ENCODE data around the gene DBNDD2.

The DBNDD2 gene, protein sequence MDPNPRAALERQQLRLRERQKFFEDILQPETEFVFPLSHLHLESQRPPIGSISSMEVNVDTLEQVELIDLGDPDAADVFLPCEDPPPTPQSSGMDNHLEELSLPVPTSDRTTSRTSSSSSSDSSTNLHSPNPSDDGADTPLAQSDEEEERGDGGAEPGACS

DNA sequence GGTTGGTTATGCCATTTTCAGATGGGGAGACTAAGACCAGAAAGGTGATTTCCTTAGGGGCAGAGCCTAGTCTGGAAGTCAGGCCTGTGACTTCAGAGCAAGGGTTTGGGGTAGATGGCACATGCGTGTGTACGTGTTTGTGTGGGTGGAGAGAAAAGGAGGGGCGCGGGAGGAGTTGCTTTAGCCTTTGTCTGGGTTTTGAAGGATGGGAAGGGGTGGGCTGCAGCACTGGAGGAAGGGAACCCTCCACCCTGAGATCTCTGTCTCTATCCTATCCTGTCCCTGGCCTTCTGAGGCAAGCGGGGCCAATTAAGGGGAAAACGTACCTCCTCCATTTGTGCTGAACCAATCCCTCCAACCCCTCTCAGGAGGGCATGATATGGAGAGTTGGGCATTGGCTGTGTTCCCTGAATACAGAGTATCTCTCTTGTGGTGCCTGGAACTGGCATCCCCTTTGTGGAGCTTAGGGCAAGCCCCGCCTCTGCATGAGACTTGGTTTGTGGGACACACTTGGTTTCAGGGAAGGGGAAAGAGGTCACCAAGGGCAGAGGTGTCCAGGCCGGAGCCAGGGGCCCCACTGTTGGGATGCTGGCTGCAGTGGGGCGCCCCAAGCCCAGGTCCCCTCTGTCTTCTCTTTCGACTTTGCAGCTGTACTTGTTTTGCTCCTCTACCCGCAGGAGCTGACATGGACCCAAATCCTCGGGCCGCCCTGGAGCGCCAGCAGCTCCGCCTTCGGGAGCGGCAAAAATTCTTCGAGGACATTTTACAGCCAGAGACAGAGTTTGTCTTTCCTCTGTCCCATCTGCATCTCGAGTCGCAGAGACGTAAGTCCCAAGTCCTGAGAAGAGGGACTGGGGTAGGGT, at the start of gene DBNDD2:
Gene DBNDD2 (plus strand): TSS at position 507 of the 863 bp plus-strand sequence. CDS start 179 bp downstream, at position 686.
- peak; percentile 9 for DNase-seq

DNA sequence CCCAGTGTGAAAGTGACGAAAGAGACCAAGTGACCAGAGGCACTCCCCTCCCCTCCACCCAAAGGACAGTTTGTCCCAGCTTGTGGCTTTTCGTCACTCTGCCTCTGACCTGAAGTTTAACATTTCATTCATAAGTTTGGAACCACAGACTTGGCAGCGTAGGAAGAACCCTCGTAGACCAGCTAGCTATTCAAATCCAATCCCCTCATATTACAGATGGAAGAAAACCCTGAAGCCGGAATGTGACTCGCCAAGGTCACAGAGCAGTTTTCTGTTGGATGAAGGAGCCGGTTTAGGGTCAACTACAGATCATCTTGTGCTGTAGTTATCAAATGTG, 49.1 kb upstream of the DBNDD2 start:
- no peak for DNase-seq

DNA sequence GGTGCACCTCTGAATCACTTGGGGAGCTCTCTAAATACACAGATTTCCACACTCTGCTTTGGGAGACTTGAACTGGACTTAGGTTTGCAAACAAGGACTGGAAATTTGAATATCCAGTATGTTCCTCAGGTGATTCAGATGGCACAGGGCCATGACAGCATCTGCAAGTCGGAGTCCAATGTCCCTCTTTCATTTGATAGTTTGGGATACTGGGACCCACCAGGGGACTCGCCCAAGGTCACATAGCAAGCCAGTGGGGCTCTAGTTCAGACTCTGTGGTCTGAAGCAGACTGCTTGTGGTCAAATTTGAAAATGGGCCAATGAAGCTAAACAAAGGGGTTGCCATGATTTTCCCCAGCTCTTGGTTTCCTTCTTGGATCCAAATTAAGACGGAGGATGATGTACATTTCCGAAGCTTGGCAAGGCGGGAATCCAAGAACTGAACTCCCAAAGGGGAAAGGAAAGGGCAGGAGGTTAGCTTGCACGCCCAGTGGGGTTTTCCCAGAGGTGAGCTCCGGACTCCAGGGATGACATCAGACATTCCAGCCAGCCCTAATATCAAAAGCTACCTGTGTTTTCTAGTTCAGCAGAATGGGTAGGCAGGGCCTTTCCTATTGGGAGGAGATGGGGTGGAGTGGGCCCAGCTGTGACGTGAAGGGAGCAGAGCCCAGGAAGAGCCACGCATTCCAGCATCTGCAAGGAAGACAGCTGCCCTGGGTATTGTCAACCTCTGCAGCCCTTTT, 48.5 kb upstream of the DBNDD2 start:
- no peak for DNase-seq

DNA sequence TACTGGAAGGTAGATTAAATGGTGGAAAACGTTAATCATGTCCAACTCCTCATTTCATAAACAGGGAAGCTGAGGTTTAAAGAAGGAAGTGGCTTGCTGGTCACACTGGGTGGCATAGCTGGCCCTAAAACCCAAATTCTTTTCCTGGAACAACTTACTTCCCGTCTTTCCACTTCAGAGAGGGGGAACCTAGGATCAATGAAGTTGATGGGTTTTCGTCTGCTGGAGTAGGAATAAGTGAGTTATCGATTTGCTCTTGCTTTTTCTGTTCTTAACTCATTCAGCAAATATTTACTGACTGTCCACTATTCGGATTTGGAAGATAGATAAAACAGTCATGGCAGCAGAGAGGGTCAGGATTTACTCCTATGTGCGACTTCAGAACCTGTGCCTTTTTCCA, 46.3 kb upstream of the DBNDD2 start:
- no peak for DNase-seq

DNA sequence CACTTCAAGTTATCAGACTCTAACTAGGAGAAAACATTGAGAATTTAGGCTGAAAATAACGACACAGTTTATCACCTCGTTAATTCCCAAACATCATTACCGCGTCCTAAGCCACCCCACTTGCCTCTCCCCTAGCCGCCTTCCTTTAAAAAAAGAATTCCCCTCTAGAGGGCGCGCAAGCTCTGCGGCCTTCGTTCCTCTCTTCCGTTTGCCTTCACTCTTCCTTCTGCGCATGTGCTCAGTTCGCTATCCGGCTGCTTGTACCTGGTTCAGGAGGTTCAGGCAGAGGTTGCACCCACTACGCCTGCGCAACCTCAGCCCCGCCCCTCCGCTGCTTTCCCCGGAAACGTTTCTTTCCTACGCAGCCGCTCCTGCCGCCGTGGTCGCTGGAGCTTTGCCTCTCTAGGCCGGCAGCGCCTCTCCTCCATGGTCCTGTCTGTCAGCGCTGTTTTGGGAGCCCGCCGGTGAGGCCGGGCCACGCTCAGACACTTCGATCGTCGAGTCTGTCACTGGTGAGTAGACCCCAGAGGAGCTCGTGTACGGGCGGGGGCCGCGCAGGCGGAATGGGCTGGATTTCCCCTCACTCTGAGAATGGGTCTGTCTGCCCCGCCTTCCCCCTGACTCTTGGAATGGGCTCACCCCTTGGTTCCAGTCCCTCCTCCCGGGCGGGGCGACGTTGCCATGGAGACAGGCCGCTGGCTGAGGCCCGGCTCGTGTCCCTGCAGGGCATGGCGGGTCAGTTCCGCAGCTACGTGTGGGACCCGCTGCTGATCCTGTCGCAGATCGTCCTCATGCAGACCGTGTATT, 45.1 kb upstream of the DBNDD2 start, which contains the start of gene SYS1:
Gene SYS1 (plus strand): TSS at position 353 of the 807 bp plus-strand sequence. CDS start 376 bp downstream, at position 729.
- peak; percentile 99 for DNase-seq

DNA sequence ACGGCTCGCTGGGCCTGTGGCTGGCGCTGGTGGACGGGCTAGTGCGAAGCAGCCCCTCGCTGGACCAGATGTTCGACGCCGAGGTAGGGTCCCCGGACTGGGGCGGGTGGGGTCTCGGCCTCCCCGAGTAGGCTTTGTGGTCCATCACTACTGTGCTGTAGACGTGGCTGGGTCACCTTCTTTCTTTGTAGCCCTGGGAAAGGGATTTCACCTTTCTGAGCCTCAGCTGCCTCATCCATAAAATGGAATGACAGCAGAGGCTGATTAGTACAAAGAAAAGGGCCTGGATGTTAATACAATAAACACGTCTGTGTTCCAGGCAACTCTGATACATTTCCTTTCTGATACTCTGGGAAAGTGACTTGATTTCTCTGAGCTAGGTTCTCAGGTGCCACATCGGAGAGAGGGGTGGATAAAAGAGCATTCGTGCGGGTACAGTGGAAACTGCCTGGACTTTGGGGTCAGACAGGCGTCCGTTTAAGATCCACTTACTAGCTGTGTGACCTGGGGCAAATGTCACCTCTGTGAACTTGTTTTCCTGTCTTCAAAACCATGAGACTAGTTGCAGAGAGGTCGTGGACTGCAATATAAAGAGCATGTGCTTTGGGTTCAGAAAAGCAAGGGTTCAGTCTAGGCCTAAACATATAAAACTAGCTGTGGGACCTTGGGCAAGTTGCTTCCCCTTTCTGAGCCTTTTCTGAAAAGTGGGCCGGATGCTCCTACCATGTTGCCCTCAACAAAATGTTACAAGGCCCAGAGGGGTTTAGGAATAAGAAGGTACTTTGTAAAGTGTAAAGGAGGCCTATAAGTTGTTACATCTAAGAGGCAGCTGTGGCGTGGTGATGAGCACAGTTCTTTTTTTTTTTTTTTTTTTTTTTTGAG, 44.2 kb upstream of the DBNDD2 start:
- no peak for DNase-seq

DNA sequence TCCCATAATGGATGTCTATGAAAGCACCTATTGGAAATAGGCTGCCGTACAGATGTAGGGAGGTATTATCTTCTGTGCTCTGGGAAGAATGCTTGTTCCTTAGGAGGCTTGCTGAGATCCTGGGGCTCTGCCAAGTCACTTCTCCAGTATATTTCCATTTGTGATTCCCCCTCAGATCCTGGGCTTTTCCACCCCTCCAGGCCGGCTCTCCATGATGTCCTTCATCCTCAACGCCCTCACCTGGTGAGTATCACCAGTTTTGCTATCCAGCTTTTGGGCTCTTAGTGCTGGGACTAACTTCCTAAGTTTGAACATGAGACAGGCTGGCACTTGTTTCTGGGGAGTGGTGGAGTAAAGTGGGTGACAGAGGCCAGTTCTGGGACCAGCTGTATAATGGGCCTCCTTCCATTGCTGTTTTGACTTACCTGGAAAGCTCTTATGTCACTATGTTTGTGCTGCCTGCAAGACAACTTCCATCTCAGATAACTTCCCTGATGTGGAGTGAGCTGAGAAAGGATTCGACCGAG, 42.6 kb upstream of the DBNDD2 start:
- DNase-seq, result no peak

DNA sequence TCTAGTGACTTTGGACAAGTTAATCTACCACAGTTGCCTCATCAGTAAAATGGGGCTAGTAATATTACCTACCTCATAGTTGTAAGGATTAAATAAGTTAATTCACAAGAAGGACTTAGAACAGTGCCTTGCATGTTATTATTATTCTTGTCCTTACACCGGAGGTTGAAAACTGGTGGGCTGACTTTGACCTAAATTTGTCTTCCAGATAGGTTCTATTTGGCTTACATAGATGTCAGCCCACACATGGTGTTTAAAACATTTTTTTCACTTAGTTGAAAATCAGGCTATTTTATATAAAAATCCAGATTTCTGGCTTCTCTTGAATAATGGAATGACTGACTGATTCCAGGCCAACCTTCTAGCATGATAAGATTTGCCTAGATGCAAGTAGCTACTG, 41.9 kb upstream of the DBNDD2 start:
- no peak for DNase-seq

DNA sequence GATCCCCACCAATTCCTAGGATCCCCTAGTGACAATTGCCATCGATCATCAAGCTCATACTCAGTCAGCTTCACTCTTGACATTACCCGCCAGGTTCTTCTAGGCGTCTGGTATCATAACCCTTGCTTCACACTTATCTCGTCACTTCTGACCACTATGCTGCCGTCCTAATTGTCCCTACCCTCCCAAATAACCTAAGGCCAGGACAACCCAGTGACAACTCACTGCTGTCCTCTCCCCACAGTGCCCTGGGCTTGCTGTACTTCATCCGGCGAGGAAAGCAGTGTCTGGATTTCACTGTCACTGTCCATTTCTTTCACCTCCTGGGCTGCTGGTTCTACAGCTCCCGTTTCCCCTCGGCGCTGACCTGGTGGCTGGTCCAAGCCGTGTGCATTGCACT, 41.5 kb upstream of the DBNDD2 start:
- no peak for DNase-seq

DNA sequence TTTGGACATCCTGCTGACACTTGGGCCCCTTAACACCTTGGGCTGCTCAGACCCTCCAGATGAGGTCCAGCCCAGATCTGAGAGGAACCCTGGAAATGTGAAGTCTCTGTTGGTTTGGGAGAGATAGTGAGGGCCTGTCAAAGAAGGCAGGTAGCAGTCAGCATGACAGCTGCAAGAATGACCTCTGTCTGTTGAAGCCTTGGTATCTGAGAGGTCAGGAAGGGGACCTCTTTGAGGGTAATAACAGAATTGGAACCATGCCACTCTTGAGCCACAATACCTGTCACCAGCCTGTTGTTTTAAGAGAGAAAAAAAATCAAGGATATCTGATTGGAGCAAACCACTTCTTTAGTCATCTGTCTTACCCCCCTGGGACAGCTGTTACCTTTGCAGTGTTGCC, 41.0 kb upstream of the DBNDD2 start:
- no peak for DNase-seq

DNA sequence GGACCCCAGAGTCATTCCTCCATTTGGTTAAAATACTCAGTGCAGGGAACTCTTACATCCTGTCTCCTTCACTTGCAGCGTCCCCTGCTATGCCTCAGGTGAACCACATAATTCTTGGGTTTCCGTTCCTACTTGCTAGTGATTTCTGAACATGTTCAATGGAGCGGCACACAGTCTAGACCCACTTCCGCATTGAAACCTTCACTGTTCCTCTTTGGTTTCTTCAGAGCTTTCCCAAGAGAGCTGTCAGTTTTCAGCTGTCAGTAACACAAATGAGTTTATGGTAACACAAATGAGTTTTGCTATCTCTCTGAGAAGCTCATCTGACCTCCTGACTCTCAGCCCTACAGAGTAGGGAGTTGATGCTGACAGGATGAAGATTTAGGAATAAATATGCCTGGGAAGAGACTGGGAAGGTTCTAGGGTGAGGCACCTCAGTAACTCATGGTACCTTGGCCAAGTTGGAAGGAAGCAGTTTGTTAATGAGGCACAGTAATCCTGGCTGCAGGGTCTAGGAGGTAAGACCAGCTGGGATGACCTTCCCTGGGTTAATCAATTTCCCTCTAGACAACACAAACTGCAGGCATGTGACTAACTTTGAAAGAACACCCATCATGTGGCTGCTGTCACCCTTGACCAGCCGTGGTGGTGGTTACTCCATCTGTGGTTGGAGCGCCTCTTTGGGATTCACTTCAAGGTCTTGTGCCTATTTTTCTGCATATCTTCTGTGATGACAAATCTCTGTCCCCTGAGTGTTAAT, 39.7 kb upstream of the DBNDD2 start:
- peak; percentile 21 for DNase-seq

DNA sequence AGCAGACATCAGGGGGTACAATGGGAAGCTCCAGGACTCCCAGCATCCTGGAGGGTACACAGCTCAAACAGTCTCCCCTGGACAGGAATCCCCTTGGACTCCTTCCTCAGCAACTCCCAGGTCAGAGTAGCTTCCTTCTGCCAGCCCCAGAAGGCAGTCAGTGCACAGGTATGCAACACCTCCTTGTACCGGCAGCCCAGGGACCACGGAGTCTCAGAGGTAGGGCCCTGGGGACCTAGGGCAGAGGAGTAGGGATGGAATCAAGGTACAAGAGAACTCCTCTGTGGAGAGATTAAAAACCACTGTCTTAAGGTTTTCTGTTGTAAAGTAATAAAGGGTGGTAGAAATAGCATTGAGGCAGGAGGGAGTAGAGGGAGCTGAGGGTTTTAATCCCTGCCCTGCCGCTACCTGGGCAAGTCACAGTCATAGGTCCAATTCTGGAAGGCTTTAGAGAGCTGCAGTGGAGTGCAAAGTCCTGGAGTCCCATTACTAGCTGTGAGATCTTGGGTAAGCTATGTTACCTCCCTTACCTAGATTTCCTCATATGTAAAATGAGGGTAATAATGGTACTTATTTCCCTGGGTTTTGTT, 37.4 kb upstream of the DBNDD2 start:
- DNase-seq, result no peak

DNA sequence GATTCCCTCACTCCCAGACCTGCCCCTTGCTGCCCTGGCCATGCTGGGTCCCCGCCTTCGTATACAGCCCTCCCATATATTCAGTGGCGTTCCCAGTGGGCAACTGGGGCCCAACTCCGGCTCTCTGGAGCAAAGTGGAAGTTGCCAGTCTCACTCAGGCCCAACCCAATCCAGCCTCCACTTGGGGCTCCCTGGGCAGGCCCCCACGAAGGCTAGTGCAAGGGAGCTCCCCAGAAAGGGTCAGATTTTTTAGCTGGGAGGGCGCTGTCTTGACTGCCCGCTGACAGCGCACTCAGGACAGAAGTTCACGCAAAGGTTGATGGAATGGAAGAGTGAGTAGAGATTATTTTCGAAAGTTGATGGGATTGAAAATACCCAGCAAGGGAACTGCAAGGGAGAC, 35.8 kb upstream of the DBNDD2 start:
- DNase-seq, result no peak

DNA sequence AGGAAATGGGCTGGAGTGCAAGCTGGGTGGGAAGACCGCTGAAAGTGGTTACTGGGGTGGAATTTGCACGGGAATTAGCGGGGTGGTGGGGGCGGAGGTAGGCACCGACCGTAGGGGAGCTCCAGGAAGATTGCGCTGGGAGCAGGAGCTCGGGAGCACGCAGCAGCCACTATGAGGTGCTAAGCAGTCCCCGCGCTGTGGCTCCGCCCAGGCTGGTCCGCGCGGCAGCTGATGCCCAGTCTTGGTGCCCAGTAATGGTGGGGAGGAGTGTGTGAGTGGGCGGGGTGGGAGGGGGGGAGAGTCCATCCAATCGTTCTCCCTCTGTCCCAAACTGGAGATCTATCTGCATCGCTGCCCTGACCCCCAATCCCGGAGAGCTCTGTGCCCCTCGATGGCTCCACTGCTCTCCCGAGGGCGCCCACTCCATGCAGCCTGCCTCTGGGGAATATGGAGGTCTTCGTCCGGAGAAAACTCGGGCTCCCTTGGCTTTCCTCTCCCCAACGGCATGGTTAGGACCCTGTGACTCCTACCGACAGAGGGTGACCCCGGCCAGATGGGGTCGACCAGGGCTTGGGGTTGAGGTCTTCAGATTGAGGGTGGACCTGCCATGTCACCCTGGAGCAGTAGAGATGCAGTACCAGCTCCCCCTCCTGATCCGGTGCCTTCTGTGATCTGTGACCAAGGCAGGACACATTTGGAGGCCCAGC, 35.3 kb upstream of the DBNDD2 start:
- no peak for DNase-seq

DNA sequence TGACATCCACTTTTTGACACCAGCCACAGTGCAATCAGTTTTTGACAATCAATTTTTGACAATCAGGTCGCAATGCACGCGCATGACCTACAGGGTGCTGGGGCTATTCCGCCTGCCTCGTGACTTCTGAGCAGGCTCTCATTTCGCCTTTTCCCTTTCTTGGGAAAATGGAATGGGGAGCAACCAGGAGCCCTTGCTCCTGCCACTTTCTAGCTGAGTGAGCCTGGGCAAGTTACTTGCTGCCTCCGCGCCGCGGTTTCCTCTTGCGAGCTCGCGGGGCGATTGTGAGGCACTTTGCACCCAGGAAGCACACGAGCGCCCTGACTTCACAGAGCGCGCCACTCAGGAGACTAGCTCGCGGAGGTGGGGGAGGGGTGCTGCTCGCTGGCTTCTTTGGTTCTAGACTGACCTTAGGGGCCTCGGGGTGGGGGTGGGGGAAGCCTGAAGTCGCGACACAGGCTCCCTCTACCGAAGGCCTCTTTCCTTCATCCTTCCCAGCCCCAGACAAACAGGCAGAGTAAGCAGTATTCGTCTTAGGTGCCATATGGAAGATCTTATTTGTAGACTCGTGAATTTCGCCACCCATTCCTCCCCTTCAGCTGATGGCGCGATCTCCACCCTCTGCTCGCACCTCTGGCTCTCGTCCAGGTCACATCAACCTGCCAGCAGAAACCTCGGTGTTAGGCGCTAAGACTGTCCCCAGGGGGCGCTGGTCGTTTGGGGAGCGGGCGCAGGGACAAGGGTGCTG, 34.6 kb upstream of the DBNDD2 start:
- peak; percentile 91 for DNase-seq

DNA sequence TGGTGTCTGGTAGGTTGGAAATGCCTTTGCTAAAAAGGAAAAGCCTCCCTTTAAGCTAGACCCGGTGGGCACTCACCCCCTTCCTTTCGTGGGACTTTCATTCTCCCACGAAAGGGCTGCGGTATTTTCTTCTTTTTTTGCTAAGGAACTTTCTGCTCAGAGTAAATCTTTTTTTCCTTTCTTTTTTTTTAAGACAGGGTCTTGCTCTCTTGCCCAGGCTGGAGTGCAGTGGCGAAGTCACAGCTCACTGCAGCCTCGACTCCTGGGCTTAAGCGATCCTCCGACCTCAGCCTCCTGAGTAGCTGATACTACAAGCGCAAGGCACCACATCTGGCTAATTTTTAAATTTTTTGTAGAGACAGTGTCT, 34.0 kb upstream of the DBNDD2 start:
- no peak for DNase-seq

DNA sequence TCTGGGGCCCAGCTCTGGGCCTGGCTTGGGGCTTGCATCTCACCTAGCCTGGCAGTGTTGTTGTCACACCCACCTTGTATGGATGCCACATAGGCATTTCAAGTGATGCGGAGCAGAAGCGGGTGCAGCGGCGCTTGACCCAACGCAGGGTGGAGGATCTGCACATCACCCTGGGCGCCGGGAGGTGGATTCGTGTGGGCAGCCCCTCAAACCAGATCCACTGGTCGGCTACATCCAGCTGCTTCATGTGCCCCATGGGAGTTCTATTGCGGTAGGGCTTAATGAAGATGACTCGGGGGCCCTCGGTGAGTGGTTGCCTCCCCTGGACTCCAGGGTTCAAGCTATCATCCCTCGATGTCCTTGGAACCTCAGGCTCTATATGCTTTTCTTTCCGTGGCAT, 33.1 kb upstream of the DBNDD2 start:
- no peak for DNase-seq

DNA sequence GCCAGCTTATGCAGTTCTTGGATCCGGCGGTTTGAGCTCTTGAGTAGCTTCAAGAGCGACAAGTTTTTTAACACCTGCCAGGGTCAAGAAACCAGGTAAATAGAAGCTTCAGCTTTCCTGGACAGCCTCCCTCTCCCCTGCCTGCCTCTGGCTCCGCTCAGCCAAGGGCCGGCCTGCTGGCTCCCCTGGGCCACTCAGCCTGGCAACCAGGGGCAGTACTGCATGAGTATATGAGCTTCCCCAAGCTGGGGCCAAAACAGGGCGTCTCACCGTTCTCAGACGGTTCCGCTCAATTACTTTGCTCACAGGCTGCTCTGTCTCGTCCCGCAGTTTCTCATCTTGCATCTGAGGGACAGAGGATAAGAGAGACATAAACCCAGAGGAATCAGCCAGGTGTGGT, 30.8 kb upstream of the DBNDD2 start:
- no peak for DNase-seq

DNA sequence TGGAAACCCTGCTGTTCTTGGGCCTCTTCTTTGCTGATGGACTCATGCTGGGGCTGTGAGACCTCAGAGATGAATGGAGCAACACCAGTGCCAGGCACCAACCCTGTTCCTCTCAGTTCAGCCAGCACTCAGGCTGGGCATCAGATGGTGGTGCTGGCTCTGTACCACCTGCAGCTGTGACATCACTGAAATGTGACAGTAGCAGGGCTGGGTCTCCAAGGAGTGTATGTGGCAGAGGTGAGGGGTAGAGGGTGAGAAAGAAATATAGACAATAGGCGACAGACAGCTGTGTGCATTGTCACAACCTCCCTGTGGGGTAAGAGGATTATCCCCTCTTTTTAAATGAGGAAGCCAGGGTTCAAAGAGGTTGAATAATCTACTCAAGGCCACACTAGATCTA, 29.9 kb upstream of the DBNDD2 start, which contains the start of gene TP53TG5:
Gene TP53TG5 (minus strand): TSS at position 135 of the 400 bp plus-strand sequence. CDS start 89 bp downstream, at position 46.
- no peak for DNase-seq
